GM18499 (cell line): ENCODE results near the gene INPP5K.
A peak's percentile ranks its signal among the peaks of the same experiment; 100 is the strongest.
"Not testable (repeated sequence)": the region's sequence is repeated elsewhere in the genome, so short reads cannot be mapped to it uniquely, and the experiment has no call there.

Source experiments
- ATAC-seq: cut with Tn5 transposase; IDR thresholded peaks from one replicate; pipeline ENCODE4 v1.9.1; 2021; ENCODE audit warnings: moderate number of reproducible peaks; ENCODE audit not compliant: insufficient read depth, unreplicated experiment

Gene INPP5K

DNA sequence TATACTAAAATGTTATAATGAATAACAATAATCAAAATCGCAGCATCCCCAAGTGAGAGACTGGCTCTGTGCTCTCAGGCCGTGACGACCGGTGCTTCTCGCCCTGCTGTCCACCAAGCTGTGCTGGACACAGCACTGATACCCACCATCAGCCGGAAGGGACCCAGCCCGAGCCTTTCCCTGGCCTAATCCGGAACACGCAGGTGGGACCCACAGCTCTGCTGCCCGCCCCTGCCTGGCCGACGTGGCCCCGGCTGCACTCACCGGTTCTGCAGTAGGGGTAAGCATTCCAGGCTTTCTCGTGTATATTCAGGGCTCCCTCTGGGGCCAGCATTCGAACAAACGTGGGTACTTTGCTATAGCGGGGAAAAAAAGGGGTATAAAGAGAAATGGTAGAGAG is 31.6 kb upstream of the INPP5K start:
- no peak for ATAC-seq

DNA sequence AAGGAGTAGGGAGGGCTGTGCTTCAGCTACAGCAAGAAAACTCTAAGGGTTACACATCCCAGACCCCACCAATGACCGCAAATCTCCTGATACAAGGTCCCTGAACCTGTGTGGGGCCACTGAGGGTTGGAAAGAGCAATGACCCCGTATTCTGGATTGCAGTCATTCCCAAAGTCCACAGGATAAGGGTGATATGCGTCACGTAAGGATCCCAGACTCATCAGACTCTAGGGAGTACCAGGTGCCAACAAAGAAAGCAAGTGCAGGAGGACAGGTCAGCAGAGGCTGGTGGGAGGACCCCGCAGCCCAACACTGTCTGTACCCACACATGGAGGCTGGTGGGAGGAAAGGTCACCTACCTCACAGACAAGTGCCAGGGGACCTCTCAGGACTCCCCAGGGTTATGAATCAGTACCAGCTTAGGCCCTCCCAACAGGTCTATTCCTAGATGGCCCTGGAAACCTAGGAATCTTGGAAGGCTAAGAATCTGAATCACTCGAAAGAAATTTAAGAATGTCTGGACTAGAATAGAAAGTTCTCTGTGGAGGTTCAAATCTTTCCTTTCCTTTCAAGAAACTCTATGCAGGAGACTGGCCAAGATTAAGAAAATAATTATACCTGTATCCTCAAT is 30.0 kb upstream of the INPP5K start:
- no peak for ATAC-seq

DNA sequence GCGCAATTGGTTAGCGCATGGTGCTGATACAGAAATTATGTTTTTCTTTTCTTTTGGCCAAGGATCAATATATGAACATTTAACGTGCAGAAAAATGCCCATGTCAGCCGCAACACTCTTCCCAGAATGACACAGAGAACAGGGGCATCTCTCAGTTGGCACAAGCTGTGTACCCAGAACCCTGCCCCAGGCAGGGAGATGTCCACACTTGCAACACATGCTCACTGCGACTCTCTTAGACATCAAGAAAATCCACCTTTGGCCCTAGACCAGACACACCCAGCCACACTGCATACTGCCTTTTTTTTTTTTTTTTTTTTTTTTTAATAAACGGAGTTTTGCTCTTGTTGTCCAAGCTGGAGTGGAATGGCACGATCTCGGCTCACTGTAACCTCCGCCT is 29.2 kb upstream of the INPP5K start:
- no peak for ATAC-seq

DNA sequence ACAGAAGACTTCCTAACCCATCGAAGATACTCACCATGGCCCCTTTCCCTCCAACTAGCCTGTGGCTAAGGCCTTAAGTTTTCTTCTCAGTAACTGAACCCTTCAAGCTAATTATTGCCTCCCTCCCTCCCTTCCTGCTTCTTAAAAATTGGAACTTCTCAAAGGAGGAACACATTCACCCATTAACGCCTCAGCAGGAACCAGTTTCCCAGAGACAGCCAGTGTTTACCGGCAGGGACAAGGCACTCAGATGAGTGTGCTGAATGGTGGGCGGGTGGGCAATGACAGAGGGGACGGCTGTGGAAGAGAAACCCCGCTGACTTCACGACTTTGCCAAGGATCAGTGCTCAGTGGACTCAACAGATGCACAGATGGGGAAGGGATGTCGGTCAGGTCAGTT is 25.9 kb upstream of the INPP5K start:
- no peak for ATAC-seq

DNA sequence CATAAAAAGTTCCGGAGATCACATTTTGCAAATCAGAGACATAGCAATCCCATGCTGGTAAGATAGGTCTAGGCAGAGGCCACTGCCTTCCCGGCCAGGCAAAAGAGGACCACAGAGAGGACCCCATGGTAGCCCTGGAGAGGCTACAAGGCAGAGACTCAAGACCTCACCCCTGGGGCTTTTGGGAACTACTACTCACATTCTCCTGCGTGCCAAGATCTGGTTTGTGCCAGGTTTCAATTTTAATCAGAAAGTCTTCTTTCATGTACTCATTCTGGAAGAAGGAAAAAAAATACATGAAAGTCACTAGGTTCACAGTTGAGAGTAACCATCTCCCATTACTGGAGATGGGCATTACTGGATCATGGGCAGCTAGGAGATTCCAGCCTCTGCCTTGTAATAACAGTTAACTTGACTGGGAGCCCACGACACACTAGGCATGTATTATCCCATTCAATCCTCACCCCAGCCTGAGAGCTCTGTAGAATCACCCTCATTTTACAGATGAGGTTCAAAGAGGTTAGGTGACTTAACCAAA is 25.0 kb upstream of the INPP5K start:
- no peak for ATAC-seq

DNA sequence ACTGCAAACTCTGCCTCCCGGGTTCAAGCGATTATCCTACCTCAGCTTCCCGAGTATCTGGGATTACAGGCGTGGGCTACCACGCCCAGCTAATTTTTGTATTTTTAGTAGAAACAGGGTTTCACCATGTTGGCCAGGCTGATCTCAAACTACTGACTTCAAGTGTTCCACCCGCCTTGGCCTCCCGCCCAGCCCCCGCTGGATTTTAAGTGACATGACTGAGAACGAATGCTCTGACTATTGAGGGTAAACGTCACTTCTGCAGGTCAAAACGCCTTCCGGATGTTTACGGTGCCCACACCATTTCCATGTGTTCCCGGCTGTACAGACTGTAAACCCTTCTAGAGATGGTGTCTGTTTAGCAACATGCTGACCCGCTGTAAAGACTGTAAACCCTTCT is 23.4 kb upstream of the INPP5K start:
- no peak for ATAC-seq

DNA sequence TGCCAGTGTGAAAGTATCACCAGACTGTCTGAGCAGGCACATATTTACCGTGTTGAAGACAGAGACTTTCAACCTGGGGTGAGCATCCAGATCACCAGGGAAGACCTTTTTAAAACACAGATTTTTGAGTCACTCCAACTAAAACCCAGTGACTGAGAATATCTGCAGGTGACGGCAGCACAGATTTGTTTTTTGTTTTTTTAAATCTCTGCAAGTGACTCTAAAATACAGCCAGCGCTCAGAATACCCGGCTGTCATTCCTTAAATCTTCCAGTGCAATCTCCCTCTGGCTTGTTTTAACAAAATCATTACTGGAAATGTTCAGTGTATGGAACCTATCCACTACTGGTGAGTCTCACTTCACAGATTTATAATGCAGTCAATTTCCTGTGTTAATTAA is 19.3 kb upstream of the INPP5K start:
- no peak for ATAC-seq

DNA sequence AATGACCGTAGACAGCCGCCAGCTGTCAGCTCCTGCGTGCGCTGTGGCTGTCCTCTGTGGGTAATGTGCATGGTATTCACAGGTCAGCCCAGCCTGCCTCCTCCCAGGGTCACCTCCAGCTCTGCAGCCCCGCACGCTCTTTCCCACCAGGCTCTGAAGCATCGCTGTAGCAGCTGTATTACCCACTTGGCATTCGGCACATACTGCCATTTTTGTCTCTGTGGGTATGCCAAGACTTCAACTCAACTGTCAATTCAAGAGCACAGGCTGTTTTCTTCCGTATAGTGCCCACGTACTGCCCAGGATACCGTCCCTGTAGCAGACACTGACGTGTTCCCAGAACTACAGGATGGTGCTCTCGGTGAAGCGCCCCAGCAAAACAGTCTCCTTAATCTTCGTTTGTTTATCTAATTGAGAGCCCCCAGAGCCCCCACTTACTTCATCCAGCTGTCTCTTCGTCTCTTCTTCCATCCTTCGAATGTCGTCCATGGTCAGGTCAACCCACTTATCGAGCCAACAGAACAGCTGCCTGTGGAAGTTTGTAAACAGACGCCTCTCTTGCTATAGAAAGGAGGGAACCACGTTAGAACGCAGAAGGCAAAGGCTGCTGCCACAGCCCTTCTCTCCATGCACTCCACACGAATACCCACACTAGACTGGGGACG is 17.4 kb upstream of the INPP5K start:
- no peak for ATAC-seq

DNA sequence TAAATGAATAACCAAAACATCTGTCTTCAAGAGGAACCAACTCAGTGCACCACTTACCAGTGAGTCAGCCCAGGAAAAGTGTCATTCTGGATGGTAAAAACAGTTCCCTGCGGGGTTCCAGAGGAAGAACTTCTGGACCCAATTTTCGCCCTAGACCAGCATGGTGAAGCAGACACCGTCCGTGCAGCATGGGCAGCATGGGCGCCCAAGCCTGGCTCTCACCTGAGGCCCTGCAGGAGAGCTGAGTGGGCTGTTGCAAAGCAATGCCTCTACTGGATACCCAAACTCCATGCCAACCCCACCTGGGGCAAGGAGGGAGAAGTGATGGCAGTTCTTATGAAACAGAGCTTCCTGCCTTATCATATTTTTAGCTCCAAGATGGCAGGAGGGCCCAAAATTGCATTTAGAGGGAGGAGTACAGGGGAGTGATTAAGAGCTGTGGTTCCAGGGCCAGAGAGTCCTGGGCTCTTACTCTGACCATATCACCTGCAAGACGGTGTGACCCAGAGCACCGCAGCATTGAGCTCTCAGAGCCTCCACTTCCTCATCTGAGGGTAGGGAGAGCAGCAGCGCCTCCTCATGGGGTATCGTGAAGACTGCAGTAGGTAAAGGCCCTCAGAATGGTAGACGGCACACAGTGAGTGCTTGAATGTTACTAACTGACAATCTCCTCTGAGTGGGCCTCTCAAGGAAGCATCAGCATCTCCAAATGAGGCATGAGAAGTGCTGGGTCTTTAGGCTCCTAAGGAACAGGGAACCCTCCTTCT is 16.6 kb upstream of the INPP5K start:
- no peak for ATAC-seq

DNA sequence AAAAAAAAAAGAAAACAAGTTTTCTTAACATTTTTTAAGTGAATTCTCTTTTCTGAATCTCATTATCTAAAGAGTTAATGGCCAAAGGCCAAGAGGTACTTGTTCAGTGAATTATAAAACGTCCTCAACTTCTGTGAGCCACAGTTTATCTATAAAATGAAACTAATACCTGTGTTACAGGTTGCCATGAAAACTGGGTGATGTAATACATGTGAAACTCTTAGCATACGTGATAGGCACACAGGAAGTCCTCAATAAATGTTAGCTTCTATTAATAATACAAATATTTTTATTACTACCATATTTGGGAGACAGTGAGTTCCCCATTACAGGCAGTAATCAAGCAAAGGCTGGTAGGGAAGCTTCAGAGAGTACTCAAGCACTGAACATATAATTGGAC is 13.5 kb upstream of the INPP5K start:
- ATAC-seq = no peak

DNA sequence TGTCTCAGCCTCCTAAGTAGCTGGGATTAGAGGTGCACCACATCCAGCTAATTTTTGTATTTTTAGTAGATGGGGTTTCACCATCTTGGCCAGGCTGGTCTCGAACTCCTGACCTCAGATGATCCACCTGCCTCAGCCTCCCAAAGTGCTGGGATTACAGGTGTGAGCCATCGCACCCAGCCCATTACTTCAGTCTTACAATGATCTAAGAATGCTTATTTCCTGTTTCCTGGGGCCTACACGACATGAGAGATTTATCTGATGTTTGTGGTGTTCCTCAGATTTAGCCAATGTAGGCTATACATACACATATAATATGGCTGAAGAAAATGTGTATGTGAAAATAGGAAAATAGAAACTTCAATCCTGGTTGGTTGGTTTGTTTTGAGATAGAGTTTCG is 10.5 kb upstream of the INPP5K start:
- ATAC-seq = not testable (repeated sequence)

DNA sequence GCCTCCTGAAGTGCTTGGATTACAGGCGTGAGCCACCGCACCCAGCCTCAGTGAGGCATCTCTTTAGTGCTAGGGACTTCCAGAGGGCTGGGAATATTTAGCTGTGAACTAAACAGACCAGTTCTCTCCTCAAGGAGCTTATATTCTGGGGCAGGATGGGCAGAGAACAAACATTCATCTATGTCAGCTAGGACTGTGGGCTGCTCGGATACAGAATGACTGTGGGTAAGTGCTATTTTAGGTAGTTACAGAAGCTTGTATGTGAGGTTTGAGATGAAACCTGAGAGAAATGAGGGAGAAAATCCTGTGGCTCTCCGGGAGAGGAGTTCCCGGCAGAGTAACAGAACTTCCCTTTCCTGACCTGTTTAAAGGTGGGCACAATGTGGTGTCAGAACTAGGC is 6.2 kb upstream of the INPP5K start:
- no peak for ATAC-seq

DNA sequence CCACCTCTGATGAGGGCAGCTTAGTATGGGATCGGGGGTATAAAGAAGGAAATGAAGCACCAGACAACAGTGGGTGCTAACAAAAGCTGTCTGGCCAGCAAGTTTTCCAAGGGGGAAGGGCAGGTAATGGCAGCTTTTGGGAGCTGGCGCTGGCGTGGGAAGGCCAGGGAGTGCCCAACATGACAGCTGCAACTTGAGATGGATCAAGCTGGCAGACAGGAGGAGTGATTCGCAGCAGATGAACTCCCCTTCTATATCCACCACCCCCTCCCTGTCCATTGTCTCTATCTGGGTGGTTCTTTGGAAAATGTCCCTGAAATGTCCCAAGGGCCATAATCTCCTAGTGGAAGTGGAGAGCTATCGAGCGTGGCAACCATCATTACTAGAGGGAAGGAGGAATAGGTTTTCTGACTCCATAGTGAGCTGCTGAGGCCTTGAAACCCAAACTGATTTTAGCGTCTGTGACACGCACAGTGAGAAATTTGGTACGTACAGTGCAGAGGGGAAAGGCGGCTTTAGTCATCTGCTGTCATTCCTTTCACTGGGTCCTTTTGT is 4.8 kb upstream of the INPP5K start:
- ATAC-seq = no peak

DNA sequence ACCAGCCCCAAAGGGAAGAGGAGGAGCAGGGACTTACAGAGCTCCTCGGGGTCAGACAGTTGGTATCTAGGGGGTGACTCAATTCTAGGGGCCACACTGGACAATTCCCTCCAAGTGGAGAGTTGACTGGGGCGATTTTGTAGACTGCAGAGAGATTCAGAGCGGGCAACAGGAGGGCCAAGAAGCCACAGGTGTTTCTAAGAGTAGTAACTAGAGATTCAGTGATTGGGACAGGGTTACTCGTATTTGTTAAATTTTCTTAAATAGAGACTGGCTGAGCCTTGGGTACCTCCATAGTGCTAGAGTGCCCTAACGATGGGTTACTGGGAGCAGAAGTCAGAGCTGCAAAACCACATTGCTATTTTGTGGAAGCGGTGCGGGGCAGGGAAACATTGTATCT is 3.3 kb upstream of the INPP5K start:
- no peak for ATAC-seq

DNA sequence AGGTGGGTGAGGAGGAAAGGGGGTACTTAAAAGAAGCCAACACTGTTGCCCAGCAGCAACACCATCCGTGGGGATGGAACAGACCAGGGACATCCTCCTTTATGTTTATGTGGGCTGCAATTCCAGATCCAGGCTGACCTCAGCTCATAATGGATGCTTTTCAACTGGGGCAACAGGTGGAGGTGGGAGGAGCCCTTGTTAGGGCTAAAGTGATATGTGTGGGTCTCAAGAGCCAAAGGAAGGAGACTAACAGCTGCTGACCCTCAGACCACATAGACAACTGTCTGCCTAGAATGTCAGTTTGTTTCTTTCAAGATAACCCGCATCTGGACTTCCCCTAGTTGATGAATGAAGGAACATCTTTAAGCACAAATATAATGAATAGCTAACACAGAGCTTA is 2.0 kb upstream of the INPP5K start:
- ATAC-seq = no peak

DNA sequence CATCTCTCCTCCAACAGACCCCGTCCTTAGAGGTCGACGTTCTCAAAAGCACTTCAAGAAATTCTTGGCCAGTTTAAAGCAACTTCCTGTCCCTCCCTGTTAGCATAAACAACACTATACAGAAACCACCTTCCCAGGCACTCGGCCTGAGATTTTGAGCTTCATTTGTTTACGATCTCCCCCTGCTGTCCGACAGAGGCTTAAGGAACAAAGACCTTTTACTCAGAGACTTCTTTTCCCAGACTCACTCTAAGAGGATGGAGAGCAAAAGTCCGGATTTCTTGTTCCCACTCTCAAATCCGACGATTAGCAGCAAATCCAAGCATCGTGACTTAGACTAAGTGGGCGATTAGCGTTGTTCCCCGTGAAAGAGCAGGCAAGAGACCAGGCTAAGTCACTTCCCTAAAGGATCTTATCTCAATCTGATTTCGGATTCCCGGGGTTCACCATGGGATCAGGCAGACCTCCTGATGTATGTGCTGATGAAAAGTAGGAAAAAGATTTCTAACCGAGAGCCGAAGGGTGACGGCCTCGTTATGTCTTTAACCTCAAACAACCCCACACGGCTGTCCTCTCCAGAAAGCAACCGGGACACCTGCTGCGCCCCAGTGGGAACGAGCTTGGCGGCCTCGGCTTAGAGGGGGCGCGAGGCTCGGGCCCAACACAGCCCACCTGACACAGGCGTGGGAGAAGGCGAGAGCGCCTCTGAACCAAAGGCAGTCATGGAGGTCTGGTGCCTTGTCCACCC is 598 bp downstream of the INPP5K start:
- ATAC-seq = peak; percentile 8

DNA sequence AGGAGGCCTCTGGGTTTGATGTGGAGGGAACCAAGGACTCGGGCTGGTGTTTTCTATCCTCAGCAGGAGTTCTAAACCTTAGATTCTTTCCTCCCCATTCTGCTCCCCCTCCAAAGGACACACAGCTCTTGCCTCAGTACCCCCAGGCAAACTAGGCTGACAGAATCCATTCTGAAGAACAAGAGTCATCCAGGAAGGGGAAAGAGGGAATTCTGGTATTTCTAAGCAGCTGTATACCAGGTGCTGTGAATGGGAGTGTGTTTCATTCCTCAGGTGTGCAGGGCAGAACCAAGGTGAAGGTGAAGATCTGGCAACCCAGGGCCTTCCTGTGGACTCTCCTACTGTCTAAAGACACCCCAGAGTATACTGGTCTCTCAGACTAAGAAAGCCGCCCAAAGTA is 4.1 kb downstream of the INPP5K start:
- no peak for ATAC-seq

DNA sequence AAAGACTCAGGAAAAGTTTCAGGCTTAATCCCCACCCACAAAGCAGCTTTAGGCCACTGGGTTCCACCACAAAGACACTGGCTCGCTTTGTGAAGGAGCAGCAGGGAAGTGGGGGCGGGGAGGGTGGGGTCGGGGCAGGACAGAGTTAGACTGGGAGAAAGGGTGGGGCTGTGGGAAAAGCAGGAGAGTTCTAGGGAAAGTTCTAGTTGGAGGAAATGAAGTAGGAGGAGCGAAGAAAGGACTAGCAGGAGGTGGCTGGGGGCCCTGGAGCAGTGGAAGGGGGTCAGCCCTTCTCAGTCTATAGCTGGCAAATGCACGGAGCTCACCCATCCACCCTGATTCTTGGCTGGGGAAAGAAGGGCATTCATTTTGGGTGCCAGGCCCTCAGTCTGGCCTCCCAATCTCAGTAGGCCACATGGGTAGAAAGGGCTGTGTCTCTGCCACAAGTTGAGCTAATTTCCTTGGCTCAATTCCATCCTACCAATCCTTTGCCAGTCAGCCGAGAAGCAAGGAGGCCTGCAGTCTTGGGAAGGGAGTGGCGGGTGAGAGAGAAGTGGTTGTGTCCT is 4.6 kb downstream of the INPP5K start:
- ATAC-seq = no peak

DNA sequence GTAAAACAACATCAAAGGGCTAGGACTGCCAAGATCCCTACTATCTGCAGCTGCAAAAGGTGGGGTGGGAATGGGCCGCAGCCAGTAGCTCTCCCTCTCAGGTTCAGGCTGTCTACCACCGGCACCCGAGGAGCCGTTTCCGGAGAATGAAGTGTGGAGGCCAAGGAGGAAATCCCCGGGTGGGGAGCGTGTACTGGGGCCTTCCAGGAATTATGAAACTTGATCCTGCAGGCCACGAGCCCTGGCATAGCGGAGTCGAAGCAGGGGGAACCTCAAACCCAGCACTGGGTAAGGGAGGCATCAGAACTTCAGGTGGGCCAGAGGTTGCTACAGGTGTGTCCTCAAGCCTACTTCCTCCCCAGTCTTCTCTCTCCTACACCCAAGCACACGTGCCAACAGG is 5.1 kb downstream of the INPP5K start:
- no peak for ATAC-seq

DNA sequence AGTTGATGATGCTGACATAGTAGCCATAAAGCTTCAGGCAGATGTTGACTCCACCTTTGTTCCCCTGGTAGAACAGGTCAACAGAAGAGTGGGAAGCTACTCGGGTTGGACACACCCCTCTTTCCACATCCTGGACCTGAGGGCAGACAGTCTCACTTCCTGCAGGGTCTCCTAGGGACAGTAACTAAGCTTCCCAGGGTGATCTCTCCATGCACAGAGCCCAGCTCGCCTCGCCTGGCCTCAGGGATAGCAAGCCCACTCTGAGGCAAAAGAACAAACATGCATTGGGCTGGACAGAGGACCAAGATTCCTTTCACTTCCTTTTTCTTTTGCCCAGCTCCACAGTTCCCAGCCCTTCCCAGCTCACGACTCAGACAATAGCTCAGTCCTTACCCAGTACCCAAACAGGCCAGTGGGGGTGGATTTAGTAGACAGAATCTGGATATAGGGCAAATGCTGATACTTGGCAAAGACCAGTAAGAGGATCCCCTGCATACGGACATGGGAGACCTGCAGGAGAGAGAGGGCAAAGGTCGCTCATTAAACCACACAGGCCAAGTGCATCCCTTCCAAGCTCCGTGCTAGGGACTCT is 7.0 kb downstream of the INPP5K start:
- ATAC-seq = no peak
